GM18498 (cell line): Measurements from ENCODE around the gene RBM6.
"Not testable (repeated sequence)": the region's sequence is repeated elsewhere in the genome, so short reads cannot be mapped to it uniquely, and the experiment has no call there.

Experiments
- ATAC-seq: cut with Tn5 transposase; IDR thresholded peaks from one replicate; pipeline ENCODE4 v1.9.1; 2021; ENCODE audit warnings: mild to moderate bottlenecking, moderate library complexity; ENCODE audit not compliant: unreplicated experiment

Gene RBM6

DNA sequence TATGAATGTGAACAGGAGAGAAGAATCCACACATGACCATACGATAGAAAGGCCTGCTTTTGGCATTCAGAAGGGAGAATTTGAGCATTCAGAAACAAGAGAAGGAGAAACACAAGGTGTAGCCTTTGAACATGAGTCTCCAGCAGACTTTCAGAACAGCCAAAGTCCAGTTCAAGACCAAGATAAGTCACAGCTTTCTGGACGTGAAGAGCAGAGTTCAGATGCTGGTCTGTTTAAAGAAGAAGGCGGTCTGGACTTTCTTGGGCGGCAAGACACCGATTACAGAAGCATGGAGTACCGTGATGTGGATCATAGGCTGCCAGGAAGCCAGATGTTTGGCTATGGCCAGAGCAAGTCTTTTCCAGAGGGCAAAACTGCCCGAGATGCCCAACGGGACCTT lies 28.4 kb downstream of the RBM6 start:
- ATAC-seq: no peak

DNA sequence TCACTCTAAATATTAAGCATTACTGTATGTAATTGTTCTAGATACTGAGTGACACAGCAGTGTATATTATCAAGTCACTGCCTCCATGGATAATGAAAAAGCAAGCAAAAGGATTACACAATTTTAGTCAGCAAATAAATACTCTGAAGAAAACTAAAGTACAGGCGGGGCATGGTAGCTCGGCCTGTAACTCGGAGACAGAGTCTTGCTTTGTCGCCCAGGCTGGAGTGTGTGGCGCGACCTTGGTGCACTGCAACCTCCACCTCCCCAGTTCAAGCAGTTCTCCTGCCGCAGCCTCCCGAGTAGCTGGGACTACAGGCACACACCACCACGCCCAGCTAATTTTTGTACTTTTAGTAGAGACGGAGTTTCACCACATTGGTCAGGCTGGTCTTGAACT lies 32.7 kb downstream of the RBM6 start:
- ATAC-seq: no peak

DNA sequence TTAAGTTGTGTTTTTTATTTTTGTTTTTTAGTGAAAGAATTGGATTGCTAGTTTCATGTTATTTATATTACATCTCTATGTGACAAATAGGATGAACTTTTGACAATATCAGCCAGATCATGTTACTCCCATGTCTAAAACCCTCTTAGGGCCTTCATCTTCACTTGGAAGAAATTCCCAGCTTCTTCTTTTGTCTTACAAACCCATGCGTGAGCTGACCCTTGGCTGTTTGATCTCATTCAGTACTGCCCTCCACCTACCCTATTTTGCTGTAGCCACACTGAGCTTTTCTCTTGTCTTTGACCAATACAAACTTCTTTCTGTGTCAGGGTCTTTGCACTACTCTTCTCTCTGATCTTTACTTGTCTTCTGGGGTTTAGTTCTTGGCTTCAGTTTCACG lies 37.0 kb downstream of the RBM6 start:
- no peak for ATAC-seq

DNA sequence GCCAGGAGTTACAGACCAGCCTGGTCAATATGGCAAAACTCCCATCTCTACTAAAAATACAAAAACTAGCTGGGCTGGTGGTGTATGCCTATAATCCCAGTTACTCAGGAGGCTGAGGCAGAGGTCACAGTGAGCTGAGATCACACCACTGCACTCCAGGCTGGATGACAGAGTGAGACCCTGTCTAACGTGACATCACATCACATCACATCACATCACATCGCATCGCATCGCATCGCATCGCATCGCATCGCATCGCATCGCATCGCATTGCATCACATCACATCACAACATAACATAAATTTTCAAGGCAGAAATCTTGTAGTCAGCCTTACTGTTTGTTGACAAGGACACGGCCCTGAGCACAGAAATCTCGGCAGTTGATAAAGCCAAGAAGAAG lies 44.4 kb downstream of the RBM6 start:
- no peak for ATAC-seq

DNA sequence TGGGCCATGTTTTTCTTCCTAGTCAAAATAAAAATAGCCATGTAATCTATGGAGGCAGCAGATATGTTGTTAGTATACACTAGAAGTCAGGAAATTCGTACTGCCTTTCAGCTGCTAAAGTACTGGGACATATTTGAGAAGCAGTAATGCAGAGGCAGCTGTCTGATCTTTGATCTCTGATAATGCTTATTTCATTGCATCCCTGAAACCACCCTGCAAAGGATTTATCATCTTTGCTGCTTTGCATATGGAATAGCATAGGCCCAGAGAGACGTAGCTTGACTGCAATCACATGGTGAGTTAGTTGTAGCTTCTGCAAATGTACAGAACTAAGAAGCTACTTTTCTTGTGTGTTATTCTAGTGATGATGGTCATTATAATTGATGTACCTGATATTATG lies 52.4 kb downstream of the RBM6 start:
- ATAC-seq: no peak

DNA sequence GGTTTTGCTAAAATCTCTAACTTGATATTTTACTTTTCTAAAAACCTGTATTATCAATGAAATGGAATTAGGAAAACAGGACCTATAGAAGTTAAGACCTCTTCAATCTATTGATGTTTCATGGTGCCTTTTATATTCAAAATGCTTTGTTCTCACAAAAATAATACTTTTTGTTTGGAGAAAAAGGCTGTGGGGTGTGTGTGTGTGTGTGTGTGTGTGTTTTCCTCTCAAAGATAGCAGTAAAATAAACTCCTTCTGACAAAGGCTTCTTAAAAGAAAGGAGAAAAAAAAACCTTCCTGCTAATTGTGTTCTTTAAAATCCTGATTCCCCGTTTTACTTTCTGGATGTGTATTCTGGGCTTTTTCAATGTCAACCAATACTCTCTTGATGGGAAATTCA lies 54.5 kb downstream of the RBM6 start:
- no peak for ATAC-seq

DNA sequence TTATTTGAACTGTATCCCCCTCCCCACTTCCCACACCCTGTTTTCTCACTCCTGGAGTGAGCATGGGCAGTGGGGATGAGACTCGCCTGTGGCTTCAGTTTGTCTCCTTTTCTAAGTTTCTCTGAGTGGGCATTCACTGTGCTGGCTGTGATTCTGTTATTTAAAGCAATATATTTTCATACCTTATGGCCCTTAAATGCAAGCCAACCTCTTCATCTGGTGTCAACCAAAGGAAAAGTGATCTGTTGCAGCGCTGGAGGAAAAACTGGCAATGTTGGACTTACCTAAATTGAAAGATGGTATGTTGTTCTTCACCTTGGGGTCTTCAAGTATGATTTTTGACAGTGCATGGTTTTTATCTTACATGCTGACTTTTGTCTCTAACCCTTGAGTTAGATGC lies 56.1 kb downstream of the RBM6 start:
- ATAC-seq: no peak

DNA sequence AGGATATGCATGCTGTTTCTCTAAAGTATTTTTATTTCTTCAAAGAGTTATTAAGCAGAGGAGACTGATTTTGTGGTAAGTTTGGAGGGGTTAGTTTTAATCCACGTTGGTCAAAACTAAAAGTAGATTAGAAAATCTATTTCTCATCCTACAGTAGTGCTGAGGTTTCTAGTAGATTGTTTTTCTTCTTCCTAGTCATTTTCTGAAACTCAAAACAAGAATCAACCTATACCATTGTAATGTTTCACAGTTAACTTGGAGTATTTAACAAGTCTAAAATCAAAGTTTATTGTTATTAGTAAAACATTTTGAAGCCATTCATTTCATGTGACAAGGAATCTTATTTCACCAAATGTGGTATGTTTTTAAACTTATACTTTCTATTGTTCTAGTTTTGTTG lies 57.9 kb downstream of the RBM6 start:
- ATAC-seq: no peak

DNA sequence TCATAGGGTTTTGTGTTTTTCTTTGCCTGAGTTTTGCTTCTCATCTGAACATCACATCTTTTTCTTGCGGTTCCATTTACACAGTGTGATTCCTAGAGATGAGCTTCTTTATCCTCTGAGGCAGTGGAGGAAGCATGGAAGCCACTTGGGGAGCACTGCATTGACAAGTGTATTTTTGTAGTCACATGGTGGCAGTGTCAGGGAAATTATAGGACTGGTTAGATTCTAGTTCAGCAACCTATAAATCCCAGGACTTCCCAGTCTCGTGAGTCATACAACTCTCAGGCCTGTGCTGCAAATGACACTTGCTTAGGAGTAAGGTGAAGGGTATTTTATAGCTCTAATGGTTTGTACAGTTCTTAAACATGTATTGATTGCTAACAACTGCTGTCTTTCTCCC lies 58.4 kb downstream of the RBM6 start:
- no peak for ATAC-seq

DNA sequence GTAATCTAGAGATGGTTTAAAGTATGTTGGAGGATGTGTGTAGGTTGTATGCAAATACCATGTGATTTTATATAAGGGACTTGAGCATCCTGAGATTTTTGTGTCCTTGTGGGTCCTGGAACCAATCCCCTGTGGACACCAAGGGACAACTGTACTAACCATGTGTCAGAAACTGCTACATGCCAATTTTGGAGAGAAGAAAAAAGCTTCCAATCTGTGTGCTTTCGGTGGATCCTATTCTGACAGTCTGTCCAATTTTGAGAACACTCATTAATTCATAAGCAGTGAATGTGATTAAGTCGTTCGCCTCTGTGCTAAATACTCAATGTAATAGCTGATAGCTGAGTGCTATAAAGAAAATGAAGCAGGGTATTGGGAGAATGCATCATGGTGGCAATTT lies 61.6 kb downstream of the RBM6 start:
- no peak for ATAC-seq

DNA sequence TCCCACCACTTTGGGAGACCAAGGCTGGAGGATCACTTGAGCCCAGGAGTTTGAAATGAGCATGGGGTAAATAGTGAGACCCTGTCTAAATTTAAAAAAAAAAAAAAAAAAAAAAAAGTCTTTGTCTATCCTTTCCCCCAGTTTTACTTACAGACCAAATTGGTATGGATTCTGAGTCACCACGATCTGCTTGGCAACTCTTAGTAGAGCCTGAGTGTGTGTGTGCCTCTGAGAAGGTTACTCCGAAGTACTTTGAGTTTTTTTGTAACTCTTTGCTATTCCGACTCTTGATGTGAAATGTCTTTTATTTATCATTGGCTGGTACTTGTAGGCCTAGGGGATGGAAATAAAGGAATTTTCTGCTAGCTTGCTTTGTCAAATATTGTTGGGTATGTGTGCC lies 63.3 kb downstream of the RBM6 start:
- no peak for ATAC-seq

DNA sequence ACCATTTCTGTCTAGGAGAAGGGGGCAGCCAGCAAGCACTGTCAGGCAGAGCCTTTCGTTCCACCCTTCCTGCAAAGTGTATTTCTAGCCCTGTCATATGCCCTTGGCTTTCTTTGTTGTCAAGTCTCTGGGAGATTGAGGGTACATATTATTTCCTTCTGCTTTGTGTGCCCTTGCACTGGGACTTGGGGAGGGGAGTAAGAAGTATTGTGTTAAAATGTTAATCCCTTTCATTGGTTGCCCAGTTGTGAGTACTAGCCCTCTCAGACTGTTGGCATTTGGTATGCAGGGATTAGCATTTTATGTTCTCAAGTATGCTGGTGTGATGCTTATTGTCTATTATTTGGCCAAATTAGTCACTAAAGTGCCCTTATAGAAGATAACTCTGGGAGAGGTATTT lies 63.9 kb downstream of the RBM6 start:
- ATAC-seq: no peak

DNA sequence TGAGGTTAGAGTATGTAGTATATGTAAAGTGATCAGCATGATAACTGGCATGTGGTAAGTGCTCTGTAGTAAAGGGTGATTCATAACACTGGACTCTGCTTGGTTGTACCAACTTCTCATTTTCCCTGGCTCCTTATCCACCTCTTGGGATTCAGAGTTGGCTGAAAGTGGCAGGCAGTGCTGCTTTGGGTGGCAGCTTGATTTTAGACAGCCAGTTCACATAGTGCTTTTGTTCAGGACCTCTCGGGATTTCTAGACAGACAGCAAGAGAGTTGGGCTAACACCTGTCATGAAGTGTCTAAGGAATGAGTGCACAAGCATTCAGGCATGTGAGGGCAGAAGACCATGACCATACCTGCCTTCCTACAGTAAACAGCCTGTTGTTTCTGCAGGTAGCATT lies 69.0 kb downstream of the RBM6 start:
- ATAC-seq: no peak

DNA sequence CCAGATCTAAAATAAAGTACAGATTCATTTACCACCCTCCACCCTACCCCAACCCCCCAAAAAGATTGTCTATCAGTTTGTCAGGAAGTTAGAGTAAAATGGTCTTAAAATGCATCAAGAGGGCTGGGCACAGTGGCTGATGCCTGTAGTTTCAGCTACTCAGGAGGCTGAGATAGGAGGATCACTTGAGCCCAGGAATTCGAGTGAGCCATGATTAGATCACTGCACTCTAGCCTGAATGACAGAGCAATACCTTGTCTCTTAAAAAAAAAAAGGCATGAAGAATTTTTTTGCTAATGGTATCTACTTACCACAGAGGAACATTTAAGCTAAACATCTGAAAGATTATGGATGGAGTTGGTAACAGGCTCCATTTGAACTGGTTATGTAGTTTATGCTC lies 71.0 kb downstream of the RBM6 start:
- ATAC-seq: no peak

DNA sequence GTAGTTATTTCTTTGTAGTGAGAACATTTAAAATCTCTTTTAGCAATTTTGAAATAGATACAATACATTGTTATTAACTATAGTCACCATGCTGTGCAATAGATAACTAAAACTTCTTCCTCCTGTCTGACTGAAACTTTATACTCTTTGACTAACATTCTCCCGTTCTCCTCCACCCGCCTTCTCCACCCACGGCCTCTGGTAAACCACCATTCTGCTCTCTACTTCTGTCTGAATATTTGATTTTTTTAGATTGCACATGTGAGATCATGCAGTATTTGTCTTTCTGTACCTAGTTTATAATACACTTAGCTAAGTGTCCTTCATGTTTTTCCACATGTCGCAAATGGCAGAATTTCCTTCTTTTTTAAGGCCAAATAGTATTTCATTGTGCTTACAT lies 76.0 kb downstream of the RBM6 start:
- no peak for ATAC-seq

DNA sequence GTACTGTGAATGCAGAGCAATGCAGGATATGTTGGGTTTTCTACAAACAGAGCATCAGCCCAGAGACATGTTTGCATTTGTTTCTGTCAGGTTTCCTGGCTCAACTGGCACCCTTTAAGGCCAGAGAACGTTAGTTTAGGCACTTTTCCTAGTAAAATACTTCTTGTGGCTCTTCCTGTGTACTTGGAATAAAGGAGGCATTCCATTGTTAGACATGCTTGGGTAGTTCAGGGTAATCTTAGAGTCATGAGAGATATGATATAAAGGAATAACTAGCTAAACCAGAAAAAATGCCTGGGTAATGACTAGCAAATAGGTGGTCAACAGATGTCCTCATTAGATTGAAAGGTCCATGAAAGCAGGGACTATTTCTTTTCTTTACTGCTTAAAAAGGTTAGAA lies 88.4 kb downstream of the RBM6 start:
- no peak for ATAC-seq

DNA sequence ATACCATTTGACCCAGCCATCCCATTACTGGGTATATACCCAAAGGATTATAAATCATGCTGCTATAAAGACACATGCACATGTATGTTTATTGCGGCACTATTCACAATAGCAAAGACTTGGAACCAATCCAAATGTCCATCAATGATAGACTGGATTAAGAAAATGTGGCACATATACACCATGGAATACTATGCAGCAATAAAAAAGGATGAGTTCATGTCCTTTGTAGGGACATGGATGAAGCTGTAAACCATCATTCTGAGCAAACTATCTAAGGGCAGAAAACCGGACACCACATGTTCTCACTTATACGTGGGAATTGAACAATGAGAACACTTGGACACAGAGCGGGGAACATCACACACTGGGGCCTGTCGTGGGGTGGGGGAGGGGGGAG lies 91.3 kb downstream of the RBM6 start:
- not testable (repeated sequence) for ATAC-seq

DNA sequence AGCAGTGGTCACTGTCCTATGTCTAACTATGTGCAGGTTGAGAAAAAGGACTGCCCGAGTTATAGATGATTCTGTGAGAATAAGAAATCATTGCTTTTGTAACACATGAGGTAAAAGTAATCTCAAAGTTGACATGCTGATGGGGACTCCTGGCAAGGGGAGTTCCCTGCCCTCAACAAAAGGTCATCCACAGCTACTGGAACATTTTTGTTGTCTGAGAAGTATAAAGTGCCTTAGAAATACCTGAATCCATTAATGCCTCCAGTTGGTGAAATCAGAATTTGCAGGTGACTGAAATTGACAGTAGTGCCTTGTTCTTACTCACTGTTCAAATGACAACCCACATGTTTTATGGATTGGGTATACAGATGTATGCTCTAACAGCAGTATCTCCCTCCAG lies 105.0 kb downstream of the RBM6 start:
- ATAC-seq: no peak

DNA sequence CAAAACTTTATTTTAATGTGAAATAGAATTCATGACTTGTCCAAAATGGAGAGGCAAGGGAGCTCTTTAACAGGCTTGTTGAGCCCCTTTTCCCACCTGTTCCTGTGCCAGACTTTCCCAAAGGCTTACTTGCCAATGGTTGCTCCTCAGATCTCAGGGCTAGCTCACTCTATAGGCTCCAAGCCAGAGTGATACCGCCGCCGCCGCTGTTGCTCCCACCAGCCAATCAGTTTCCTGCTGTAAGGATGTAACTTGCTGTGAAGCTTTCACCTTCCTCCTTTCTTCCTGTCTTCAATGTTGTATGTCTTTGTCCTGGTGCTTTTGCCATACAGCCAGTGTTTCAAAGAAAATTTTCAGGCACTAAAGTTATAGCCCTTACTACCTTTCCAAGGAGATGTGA lies 107.5 kb downstream of the RBM6 start:
- ATAC-seq: no peak

DNA sequence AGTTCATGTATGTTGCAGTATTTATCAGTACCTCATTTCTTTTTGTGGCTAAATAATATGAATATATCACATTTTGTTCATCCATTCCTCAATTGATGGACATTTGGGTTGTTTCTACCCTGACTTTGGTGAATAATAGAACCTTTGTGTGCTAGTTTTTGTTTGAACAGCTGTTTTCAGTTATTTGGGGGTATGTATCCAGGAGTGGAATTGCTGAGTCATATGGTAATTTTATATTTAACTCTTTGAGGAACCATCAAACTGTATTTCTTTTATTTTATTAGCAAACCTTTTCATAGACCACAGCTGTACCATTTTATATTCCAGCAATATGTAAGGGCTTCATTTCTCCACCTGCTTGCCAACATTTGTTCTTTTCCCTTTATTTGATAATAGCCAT lies 110.4 kb downstream of the RBM6 start:
- no peak for ATAC-seq

DNA sequence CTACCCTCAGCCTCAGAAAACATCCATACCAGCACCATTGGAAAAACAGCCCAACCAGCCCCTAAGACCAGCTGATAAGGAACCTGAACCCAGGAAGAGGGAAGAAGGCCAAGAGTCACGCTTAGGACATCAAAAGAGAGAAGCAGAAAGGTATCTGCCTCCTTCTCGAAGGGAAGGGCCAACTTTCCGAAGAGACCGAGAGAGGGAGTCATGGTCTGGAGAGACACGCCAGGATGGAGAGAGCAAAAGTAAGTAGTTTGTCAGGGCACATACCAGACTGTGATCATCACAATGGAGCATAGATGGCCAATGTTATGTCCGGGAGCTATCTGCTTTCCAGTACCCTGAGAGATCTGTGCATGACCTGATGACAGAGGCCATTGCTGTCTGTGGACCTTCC lies 117.8 kb downstream of the RBM6 start:
- ATAC-seq: no peak

DNA sequence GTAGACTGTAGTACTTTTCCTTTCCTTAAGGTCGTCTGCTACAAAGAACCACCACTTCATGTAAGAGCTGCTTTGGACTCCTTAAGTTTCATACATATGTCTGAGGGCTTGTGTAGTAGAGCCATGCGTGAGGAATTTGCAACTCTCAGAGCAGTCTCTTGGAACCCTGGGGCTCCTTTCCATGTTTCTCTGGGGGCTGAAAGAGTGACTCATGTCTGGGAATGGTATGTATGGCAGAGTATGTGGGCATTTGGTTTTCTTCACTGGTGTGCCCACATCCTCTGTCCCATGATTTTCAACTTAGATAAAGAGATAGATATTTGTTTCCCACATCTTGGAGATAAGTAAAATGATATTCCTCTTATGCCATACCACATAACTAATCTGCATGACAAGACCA lies 128.2 kb downstream of the RBM6 start:
- no peak for ATAC-seq

DNA sequence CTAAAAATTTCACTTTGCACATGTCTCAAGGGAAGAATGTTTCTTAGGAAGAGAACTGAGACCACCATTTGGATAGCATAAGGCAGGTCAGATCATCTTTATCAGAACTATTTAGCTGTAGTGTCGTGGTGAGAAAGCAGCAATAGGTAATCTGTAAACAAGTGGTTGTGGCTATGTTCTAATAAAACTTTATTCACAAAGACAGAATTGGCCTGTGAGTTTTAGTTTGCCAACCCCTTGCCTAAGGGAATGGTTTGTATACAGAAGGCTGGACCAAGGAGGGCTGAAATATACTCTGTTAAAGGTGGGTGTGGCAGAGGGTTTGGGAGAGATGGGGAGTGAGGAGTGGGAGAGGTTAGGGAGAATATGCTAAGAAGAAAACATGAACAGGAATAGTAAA lies 138.1 kb downstream of the RBM6 start:
- no peak for ATAC-seq

DNA sequence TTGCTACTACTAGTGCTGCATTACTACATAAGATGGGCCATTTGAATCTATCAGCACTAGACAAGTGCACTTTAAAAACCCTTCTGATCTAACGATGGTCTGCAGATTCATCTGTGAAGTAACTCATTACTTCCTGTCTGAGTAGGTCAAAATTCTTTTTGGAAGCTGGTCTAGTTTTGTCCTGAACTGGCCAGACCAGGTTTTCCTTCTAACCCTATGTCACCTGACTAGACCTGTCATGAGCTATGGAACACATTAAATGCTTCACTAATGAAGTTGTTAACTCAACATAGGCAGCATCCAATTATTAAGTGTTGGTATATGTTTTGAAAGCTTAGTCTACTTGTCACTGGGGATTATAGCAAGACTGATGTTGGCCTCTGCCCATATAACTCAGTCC lies 138.7 kb downstream of the RBM6 start:
- no peak for ATAC-seq
